GM12892 (cell line): ENCODE measurements around the gene TOM1L2.

Source experiments
- DNase-seq: peaks from one replicate; pipeline ENCODE4 v3.0.0; 2011; ENCODE audit not compliant: insufficient read length
- FAIRE-seq: peaks from 2 replicates; lab custom pipeline; 2011; peaks lifted over from hg19 to GRCh38; lab: Jason Lieb, UNC
- POLR2A ChIP-seq: IDR thresholded peaks from 2 replicates; pipeline ENCODE4 v1.6.1; 2011; ENCODE audit warnings: low read depth, low read length, control low read depth
- POLR2AphosphoS5 ChIP-seq: IDR thresholded peaks from 2 replicates; pipeline ENCODE4 v1.6.1; 2011; ENCODE audit warnings: low read depth, low read length, control low read depth
- TAF1 ChIP-seq: IDR thresholded peaks from 2 replicates; pipeline ENCODE4 v1.6.1; 2011; ENCODE audit warnings: low read depth, mild to moderate bottlenecking, control low read depth, low read length, borderline replicate concordance

TOM1L2 gene

DNA sequence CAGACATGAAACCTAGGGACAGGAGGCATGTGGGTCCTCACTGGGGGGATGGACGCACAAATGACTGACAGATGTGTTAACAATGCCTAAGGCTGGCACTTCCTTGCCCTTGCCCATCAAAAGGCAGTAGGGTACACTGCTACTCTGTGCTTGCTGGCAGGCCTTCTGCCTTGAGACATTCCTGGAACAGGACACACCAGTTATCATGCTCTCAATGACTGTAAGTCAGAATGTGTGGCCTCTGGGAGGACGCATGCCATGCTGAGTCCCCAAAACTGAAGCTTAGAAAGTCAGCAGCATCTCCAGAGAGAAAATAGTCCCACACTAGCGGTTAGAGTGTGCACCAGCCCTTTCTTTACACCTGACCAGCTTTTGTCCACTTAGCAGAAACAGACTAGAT is 119.3 kb downstream of the TOM1L2 start:
- DNase-seq: no peak
- no peak for TF ChIP-seq POLR2A
- no peak for TF ChIP-seq TAF1
- TF ChIP-seq POLR2AphosphoS5: no peak
- peak; percentile 69 for FAIRE-seq

DNA sequence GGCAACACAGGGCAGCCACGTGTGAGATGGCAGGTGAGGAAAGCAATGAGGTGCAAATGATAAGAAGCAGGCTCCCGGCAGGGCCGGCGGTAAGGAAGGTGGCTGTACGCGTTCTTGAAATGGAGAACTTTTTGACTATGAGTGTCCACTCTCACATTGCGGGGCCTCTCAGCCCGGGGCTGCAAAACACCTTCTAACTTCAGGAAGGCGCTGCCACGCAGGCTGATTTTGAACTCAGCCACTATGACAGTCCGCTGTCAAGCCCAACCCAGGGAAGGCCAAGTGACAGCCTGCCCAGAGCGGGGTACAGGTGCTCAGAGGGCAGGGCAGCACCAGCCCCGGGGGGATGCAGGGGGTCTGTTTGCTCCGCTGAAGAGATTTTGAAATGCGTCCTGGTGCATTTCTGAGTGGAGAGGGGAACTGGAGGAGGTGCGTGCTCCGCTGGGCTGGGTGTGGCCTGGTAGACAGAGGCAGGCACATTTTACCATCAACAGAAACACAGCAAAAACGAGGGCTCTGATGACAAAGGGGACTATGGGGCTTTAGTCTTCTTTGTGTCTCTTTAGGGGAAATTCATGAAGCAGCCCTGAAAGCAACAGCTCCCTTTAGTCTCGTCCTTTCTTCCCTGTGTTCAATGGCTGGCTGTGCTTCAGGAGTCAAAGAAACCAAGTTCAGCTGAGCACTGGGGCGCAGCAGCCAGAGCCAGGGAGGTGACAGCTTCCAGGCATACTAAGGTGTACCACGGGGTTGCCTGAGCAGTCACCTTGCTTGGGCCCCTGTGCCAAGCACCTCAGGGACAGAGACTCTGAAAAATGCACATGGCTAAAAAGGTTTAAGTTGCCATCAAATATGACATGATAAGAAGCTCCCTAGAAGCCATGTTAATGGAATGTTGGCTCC is 120.8 kb downstream of the TOM1L2 start:
- DNase-seq (no peak), FAIRE-seq (no peak)
- TF ChIP-seq POLR2A: no peak
- TF ChIP-seq TAF1: no peak
- TF ChIP-seq POLR2AphosphoS5: no peak

DNA sequence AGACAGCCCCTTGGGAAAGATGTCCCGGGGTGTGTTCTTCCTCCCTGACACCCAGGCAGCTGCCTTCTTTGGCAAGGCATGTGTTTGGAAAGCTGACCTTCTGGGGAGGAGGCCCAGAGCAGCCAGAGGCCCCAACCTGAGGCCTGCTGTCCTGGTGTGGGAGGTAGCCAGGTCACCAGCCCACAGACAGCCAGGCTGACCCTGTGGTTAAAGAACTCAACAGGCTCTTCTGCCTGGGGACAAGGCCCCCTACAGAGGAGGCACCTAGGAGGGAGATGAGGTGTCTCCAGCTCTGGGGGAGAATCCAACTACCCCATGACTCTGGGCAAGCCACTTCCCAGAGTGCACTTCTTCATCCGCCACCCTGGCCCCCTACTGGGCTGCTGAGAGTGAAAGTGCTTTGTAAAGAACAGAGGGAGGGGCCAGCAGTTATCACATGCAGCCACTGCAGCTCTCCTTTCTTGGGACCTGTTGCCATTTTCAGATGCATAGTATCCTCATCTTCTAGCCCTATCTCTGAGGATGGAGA is 122.3 kb downstream of the TOM1L2 start:
- DNase-seq (peak; percentile 47), FAIRE-seq (peak; percentile 70)
- TF ChIP-seq POLR2A: no peak
- no peak for TF ChIP-seq TAF1
- no peak for TF ChIP-seq POLR2AphosphoS5

DNA sequence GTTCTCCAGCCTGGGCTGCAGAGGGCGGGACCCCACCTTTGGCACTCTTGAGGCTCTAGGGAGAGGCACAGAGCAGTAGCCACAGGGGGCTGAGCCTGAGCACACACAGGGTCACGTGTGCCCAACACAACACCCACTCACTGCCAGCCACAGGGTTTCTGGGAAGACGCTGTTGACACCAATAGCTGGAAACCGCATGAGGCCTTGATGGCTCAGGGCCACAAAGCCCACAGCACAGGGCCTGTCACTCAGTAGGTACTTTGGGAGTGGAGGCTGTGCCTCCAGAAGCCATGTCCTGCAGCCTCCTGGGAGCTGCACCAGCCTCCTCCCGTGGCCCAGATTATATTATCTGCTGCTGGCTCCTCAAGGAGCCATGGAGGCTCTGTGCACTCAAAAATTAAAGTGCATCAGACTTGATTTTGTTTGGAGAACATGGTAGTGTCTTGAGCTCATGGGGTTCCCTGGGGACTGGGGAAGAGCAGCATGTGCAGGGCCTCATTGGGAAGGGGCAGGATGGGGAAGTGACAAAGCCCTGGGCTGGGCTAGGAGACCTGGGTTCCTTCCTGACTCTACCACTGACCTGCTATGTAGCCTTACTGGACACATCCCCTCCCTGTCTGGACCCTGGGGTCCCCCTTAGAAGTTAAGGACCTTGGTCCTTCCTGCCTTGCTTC is 122.9 kb downstream of the TOM1L2 start:
- DNase-seq (peak; percentile 61), FAIRE-seq (peak; percentile 78)
- no peak for TF ChIP-seq POLR2AphosphoS5
- TF ChIP-seq TAF1: no peak
- TF ChIP-seq POLR2A: no peak

DNA sequence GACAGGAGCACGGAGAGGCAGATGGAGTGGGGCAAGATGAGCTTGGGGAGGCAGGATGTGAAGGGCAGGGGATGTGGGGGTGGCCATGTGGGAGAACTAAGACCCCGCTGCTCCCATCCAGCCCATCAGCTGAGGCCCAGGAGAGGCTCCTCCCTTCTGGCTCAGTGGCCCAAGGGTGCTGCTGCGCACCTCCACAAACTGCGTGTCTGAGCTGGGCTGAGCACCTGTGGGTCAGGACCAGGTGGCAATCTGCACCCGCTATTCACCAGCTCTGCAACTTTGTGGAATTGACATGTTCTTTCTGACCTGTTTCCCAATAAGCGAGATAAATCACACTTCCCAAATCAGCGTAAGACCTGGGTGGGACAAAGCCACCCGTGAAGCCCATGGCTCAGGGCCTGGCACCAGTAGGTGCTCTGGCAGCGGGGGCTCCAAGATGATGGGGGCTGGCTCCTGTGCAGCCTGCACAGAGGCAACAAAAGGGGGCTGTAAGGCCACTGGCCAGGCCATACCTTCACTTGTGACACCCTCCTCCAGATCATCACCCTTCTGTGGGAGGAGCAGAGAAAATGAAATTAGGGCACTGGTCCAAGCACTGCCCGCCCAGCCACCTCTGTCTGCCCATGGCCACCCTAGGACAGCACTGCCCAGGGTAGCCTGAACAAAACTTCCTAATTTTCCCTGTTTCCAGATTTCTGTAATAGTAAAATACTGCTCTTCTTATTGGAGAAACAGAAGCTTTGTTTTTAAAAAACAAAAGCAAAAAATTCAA is 123.7 kb downstream of the TOM1L2 start:
- no peak for DNase-seq
- TF ChIP-seq POLR2AphosphoS5 (no peak), POLR2A (no peak), TAF1 (no peak)
- FAIRE-seq: no peak

DNA sequence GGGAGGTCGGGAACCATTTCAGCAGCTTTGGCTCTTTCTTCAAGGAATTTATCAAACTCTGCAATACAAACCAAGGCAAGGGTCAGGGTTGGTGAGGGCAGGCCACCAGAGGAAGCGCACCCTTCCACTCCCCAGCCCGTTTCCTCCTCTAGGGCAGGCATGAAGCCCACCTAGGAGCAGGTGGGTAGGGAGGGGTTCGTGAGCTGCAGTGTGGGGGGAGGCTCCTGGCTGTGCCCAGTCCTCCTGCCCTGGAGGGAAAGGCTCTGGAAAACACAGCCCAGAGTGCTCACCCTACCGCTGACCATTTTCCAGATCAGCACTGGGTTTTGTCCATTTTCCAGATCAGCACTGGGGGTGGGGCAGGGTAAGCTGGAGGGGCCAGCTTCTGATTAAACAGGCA is 124.5 kb downstream of the TOM1L2 start:
- FAIRE-seq (no peak), DNase-seq (no peak)
- no peak for TF ChIP-seq POLR2A
- TF ChIP-seq POLR2AphosphoS5: no peak
- no peak for TF ChIP-seq TAF1

DNA sequence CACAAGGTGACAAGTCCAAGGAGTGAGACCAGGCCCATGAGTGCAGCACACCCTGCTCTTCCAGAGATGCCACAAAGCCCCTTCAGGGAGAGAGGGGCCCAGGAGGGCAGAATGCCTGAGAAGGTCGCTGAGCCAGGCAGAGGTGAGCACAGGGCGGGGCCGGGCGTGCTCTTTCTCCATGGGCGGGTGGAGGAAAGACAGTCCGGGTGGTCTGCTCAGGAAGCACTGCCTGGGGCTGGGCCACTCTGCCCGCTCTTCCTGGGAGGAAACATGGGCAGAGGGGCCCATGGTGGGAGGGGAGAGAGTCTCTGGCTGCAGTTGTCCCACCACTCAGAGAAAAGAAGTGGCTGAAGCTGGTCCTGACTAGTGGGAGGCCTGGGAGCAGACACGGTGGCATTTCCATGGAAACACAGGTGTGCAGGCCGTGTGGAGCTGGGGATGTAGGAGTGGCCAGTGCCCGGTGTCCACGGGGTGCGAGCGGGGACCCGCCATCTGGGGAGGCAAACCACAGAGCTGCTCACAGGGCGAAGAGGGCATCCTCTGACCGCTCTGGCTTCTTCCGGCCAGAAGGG is 125.0 kb downstream of the TOM1L2 start:
- FAIRE-seq (no peak), DNase-seq (no peak)
- no peak for TF ChIP-seq POLR2AphosphoS5
- no peak for TF ChIP-seq POLR2A
- no peak for TF ChIP-seq TAF1

DNA sequence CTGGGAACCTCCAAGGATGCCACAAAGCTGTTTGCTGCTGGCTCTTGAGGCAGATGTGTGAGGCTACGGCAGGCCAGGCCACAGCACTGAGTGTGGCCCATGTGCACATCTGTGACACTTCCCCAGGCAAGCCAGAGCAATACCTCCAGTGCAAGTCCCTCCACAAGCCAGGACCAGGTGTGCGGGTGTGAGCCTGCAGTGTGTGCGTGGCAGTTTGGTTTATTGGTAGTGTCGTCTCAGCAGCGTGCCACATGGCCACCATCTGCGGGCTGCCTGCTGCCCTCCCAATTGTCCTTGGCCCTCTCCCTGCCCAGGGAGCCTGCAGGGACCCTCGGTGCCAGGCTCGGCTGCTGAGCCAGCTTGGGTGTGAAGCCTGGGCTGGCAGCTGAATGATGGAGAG is 125.6 kb downstream of the TOM1L2 start:
- FAIRE-seq (no peak), DNase-seq (no peak)
- TF ChIP-seq TAF1: no peak
- TF ChIP-seq POLR2A: no peak
- no peak for TF ChIP-seq POLR2AphosphoS5

DNA sequence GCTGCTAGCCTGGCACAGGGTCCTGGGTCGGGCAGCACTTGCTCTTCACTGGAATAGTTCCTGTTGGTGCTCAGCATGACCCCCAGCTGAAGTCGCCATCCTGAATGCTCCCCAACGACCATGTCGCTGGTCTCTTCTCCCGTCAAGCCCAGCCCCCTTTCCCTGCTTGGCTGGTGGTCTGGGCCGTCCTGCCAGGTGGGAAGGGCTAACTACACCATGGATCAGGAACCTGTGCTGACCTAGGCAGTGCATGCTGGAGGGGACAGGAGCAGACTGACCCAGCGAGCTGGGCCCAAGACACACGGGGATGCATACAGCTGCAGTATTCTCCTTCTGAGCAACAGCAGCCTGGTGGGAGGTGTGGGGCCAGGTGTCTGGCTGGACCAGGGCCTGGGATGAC is 126.2 kb downstream of the TOM1L2 start:
- FAIRE-seq: no peak
- no peak for TF ChIP-seq POLR2AphosphoS5
- no peak for TF ChIP-seq TAF1
- no peak for TF ChIP-seq POLR2A
- no peak for DNase-seq

DNA sequence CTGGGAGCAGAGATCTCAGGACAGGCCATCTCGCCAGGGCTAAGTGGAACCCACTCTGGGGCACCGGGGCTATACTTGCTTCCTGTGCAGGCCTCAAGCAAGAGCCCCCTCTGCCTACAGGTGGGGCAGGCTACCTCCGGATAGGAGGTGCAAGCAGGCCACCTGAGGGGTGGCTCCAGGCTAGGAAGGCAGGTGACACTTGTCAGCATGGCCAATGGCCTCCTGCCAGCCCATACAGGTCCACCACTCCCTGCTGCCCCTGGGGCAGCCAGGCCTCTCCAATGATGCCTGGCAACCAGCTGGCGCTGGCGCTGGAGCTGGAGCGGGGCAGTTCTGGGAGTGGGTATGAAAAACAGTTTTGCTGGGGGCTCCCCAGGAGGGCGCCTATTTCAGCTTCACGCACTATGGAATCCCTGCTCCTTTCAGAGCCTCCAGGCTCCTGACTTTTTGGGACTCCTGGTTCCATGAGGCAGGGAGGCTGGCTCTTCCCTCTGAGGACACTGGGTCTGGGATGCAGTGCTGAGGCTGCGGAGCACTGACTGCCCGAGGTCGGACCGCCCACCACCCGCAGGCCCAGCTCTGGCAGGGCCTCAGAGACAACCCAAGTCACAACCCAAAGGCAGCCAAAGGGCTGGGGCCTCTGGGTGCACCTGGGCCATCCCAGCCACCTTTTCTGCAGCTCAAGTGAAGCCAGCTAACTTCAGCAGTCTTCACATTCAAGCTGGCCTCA is 127.0 kb downstream of the TOM1L2 start:
- TF ChIP-seq TAF1: no peak
- no peak for TF ChIP-seq POLR2A
- no peak for TF ChIP-seq POLR2AphosphoS5
- DNase-seq (no peak), FAIRE-seq (no peak)
